HepG2 (cell line): Measurements from ENCODE around the gene TMEM233. TPM values are rescaled to one million over a fixed set of nuclear protein-coding genes. Genes with fewer than 3 reads are reported as not detected.

Source experiments
- FOSL2 ChIP-seq: sonication (generic); formaldehyde crosslinking; IDR thresholded peaks from 2 replicates; pipeline ENCODE4 v1.4.0; 2020; ENCODE audit warnings: missing genetic modification reagents
- HNF1A ChIP-seq, 2 experiments: sonication (generic) in 1 of 2; formaldehyde crosslinking in 1 of 2; IDR thresholded peaks; 2 replicates each; pipeline versions ENCODE4 v1.4.0 to v1.6.1; 2016 to 2020; ENCODE audit warnings: borderline replicate concordance in 1 of 2, low read depth in 1 of 2, mild to moderate bottlenecking in 1 of 2, missing genetic modification reagents in 1 of 2
- MLXIP ChIP-seq: sonication (generic); formaldehyde crosslinking; IDR thresholded peaks from 2 replicates; pipeline ENCODE4 v1.9.0; 2021; ENCODE audit warnings: missing genetic modification reagents, borderline replicate concordance
- NR2F2 ChIP-seq: IDR thresholded peaks from 2 replicates; pipeline ENCODE4 v1.6.1; 2012; ENCODE audit warnings: low read depth, inconsistent platforms, borderline replicate concordance
- PHF5A ChIP-seq: IDR thresholded peaks from one replicate; pipeline ENCODE4 v1.6.1; 2018; ENCODE audit warnings: low read depth, missing genetic modification reagents; ENCODE audit not compliant: unreplicated experiment
- TERF1 ChIP-seq: sonication (generic); formaldehyde crosslinking; IDR thresholded peaks from 2 replicates; pipeline ENCODE4 v1.8.0; 2022; ENCODE audit warnings: mild to moderate bottlenecking, missing genetic modification reagents, moderate library complexity
- ZNF577 ChIP-seq: sonication (generic); formaldehyde crosslinking; IDR thresholded peaks from 2 replicates; pipeline ENCODE4 v1.4.0; 2020; ENCODE audit warnings: mild to moderate bottlenecking, low read depth, missing genetic modification reagents, borderline replicate concordance
- polyA plus RNA-seq, 8 experiments: library from polyadenylated mRNA; depleted of rRNA in 3 of 8; stranded (reverse) in 7 of 8; unstranded in 1 of 8; fragments of >200 nt; fragmentation: Illumina TruSeq in 4 of 8; extraction: Trizol in 4 of 8; gene quantifications; 2 replicates each; pipeline versions ENCODE4 v1.2.1 to v1.2.3, GENCODE V29; 2011 to 2016; ENCODE audit warnings: low read depth in 4 of 8, missing spikeins in 1 of 8, mixed read lengths in 1 of 8; ENCODE audit not compliant: insufficient read depth in 1 of 8
- total RNA-seq, 5 experiments: library from RNA; depleted of rRNA; stranded (reverse); fragments of >200 nt; fragmentation: Illumina TruSeq; extraction: Trizol; gene quantifications; 2 replicates each; pipeline ENCODE4 v1.2.3, GENCODE V29; 2016; ENCODE audit warnings: low read depth in 1 of 5

The TMEM233 gene
- total and polyA plus RNA-seq, 2 of the 13 experiments (the other 11 are each of a cell fraction or from before 2014, with no cell fraction given) = 0.03 TPM; not detected in 1

- no peak for TF ChIP-seq TERF1 (CRISPR knock-in tag)
- TF ChIP-seq ZNF577 (CRISPR knock-in tag) = no peak
- no peak for TF ChIP-seq PHF5A
- TF ChIP-seq MLXIP (CRISPR knock-in tag) = no peak
- TF ChIP-seq FOSL2 (CRISPR knock-in tag) = no peak
- TF ChIP-seq HNF1A (IDR thresholded peaks at IDR 0.05; ENCODE audit: low read depth) = peak; percentile 59; the same call in 1 of the 2 replicates
- no peak for TF ChIP-seq HNF1A (CRISPR knock-in tag; IDR thresholded peaks at IDR 0.05; ENCODE audit: borderline replicate concordance)
- TF ChIP-seq NR2F2 = no peak
- TF ChIP-seq, all 625 proteins: peak for 10
Observed at GRCh38 chr12:119684711-119685369, 91.3 kb downstream of the TMEM233 start (continued).
